GM18502 (cell line): ENCODE measurements around the gene ARHGAP10.

ENCODE experiments used
- ATAC-seq: cut with Tn5 transposase; IDR thresholded peaks from one replicate; pipeline ENCODE4 v1.9.1; 2021; ENCODE audit warnings: mild to moderate bottlenecking; ENCODE audit not compliant: unreplicated experiment, poor library complexity

ARHGAP10 gene

GRCh38 chr4:147731580-147732517 lies at the start of gene ARHGAP10:
Gene ARHGAP10 (plus strand): TSS chr4:147732088. CDS start chr4:147732302, 214 bp downstream.
- ATAC-seq = peak; percentile 67

- ATAC-seq = no peak
These were observed 49.1 kb upstream of the ARHGAP10 start for GRCh38 chr4:147682755-147683154.

- ATAC-seq = no peak
These were observed 48.7 kb upstream of the ARHGAP10 start for GRCh38 chr4:147683188-147683591.

GRCh38 chr4:147683717-147684700 lies 47.9 kb upstream of the ARHGAP10 start, which contains the start of gene PRMT9:
Gene PRMT9 (minus strand): TSS chr4:147684163. CDS start chr4:147683987, 176 bp downstream.
- ATAC-seq = peak; percentile 99

GRCh38 chr4:147689067-147689466 lies 42.8 kb upstream of the ARHGAP10 start:
- ATAC-seq = no peak

GRCh38 chr4:147691820-147692219 lies 40.1 kb upstream of the ARHGAP10 start:
- ATAC-seq = no peak

GRCh38 chr4:147693218-147693617 lies 38.7 kb upstream of the ARHGAP10 start:
- ATAC-seq = no peak

GRCh38 chr4:147696866-147697265 lies 35.0 kb upstream of the ARHGAP10 start:
- ATAC-seq = no peak

GRCh38 chr4:147704846-147705245 lies 27.0 kb upstream of the ARHGAP10 start:
- no peak for ATAC-seq

GRCh38 chr4:147707892-147708672 lies 23.8 kb upstream of the ARHGAP10 start:
- ATAC-seq = peak; percentile 73

- ATAC-seq = no peak
These were observed 21.9 kb upstream of the ARHGAP10 start for GRCh38 chr4:147709999-147710398.

- ATAC-seq = no peak
These were observed 17.1 kb upstream of the ARHGAP10 start for GRCh38 chr4:147714575-147715401.

- peak; percentile 92 for ATAC-seq
These were observed 14.0 kb upstream of the ARHGAP10 start for GRCh38 chr4:147717878-147718277.

- ATAC-seq = no peak
These were observed 8.6 kb upstream of the ARHGAP10 start for GRCh38 chr4:147723326-147723725.

- ATAC-seq = no peak
These were observed 7.3 kb upstream of the ARHGAP10 start for GRCh38 chr4:147724468-147725201.

GRCh38 chr4:147725673-147726072 lies 6.2 kb upstream of the ARHGAP10 start:
- no peak for ATAC-seq

GRCh38 chr4:147727476-147728028 lies 4.3 kb upstream of the ARHGAP10 start:
- no peak for ATAC-seq

GRCh38 chr4:147730333-147730732 lies 1.6 kb upstream of the ARHGAP10 start:
- no peak for ATAC-seq
